GM23338 (cell line): Measurements from ENCODE around the gene AXL. TPM values are rescaled to one million over a fixed set of nuclear protein-coding genes. Genes with fewer than 3 reads are reported as not detected.
A peak's percentile ranks its signal among the peaks of the same experiment; 100 is the strongest.

Experiments
- ATAC-seq: fragments of 200-7000 bp; cut with Tn5 transposase; 3 replicates; pipeline ENCODE4 v1.9.1; 2020
- DNase-seq: peaks from one replicate; pipeline ENCODE4 v3.0.0-alpha.2; 2015; ENCODE audit warnings: low spot score
- H2AFZ ChIP-seq: fragments of 200-600 bp; sonication (generic); 2 replicates; pipeline ENCODE4 v1.8.0; 2016; ENCODE audit warnings: antibody characterized with exemption, mild to moderate bottlenecking, moderate library complexity
- H3F3A ChIP-seq: fragments of 200-600 bp; sonication (generic); replicated peaks from 2 replicates; pipeline ENCODE4 v1.8.0; 2017; ENCODE audit warnings: antibody characterized with exemption, mixed run types, low read depth
- H3K27ac ChIP-seq: fragments of 200-600 bp; sonication (generic); 2 replicates; pipeline ENCODE4 v1.6.1; 2016; ENCODE audit warnings: low read depth
- H3K27me3 ChIP-seq: fragments of 200-600 bp; sonication (generic); 2 replicates; pipeline ENCODE4 v1.8.0; 2016; ENCODE audit warnings: mild to moderate bottlenecking, mixed run types, moderate library complexity; ENCODE audit not compliant: insufficient read depth
- H3K36me3 ChIP-seq: fragments of 200-600 bp; sonication (generic); 2 replicates; pipeline ENCODE4 v1.8.0; 2016; ENCODE audit warnings: mild to moderate bottlenecking; ENCODE audit not compliant: insufficient read depth
- H3K4me1 ChIP-seq: fragments of 200-600 bp; sonication (generic); 2 replicates; pipeline ENCODE4 v1.8.0; 2016; ENCODE audit warnings: mild to moderate bottlenecking, moderate library complexity; ENCODE audit not compliant: insufficient read depth
- H3K4me2 ChIP-seq: fragments of 200-600 bp; sonication (generic); 2 replicates; pipeline ENCODE4 v1.7.1; 2017; ENCODE audit warnings: mixed run types
- H3K4me3 ChIP-seq: fragments of 200-600 bp; sonication (generic); 2 replicates; pipeline ENCODE4 v1.6.1; 2016; ENCODE audit warnings: mixed run types
- H3K79me2 ChIP-seq: fragments of 200-600 bp; sonication (generic); replicated peaks from 2 replicates; pipeline ENCODE4 v1.8.0; 2017; ENCODE audit warnings: mild to moderate bottlenecking; ENCODE audit not compliant: insufficient read depth
- H3K9me2 ChIP-seq: fragments of 200-600 bp; sonication (generic); 2 replicates; pipeline ENCODE4 v1.8.0; 2017; ENCODE audit not compliant: insufficient read depth
- H4K20me1 ChIP-seq: fragments of 200-600 bp; sonication (generic); replicated peaks from 2 replicates; pipeline ENCODE4 v1.8.0; 2017; ENCODE audit warnings: mild to moderate bottlenecking; ENCODE audit not compliant: insufficient read depth
- H3K27ac Mint-ChIP-seq: 2 replicates; pipeline ENCODE4 v1.8.0; 2020; ENCODE audit warnings: inconsistent platforms, mild to moderate bottlenecking, moderate library complexity, mixed read lengths
- H3K27me3 Mint-ChIP-seq: 3 replicates; pipeline ENCODE4 v1.8.0; 2022; ENCODE audit warnings: low read depth, mild to moderate bottlenecking, moderate library complexity, mixed read lengths, inconsistent platforms; ENCODE audit not compliant: insufficient read depth, poor library complexity
- H3K36me3 Mint-ChIP-seq: 3 replicates; pipeline ENCODE4 v1.8.0; 2021; ENCODE audit warnings: low read depth, mild to moderate bottlenecking, inconsistent platforms, moderate library complexity, mixed read lengths
- H3K4me1 Mint-ChIP-seq: 3 replicates; pipeline ENCODE4 v1.8.0; 2020; ENCODE audit warnings: mild to moderate bottlenecking, inconsistent platforms, mixed read lengths
- H3K4me3 Mint-ChIP-seq: 3 replicates; pipeline ENCODE4 v1.8.0; 2021; ENCODE audit warnings: moderate library complexity, mild to moderate bottlenecking, inconsistent platforms, mixed read lengths
- H3K9me3 Mint-ChIP-seq: 3 replicates; pipeline ENCODE4 v1.8.0; 2020; ENCODE audit warnings: moderate library complexity, mild to moderate bottlenecking, inconsistent platforms, mixed read lengths
- EZH2 ChIP-seq: fragments of 200-600 bp; sonication (generic); IDR thresholded peaks from one replicate; pipeline ENCODE4 v1.8.0; 2017; ENCODE audit warnings: antibody characterized with exemption, mild to moderate bottlenecking, low read depth; ENCODE audit not compliant: unreplicated experiment
- EZH2phosphoT487 ChIP-seq: fragments of 200-600 bp; sonication (generic); IDR thresholded peaks from one replicate; pipeline ENCODE4 v1.8.1; 2018; ENCODE audit warnings: antibody characterized with exemption; ENCODE audit not compliant: unreplicated experiment
- NANOG ChIP-seq: IDR thresholded peaks from 2 replicates; pipeline ENCODE4 v1.6.1; 2016; ENCODE audit warnings: antibody characterized with exemption, borderline replicate concordance
- POLR2AphosphoS5 ChIP-seq: IDR thresholded peaks from 2 replicates; pipeline ENCODE4 v1.6.1; 2016; ENCODE audit warnings: antibody characterized with exemption, low read depth
- ZNF331 ChIP-seq: fragments of 250-450 bp; sonication (Bioruptor Pico); IDR thresholded peaks from 2 replicates; pipeline ENCODE4 v1.5.0; 2020; ENCODE audit warnings: low read depth, mild to moderate bottlenecking, moderate library complexity
- ZNF462 ChIP-seq: fragments of 250-450 bp; sonication (Bioruptor Pico); IDR thresholded peaks from 2 replicates; pipeline ENCODE4 v1.5.0; 2020; ENCODE audit warnings: mild to moderate bottlenecking, moderate library complexity
- polyA plus RNA-seq: library from polyadenylated mRNA; unstranded; fragments of >200 nt; fragmentation: Nextera tagmentation; extraction: Ambion mirVana; gene quantifications from 2 replicates; pipeline ENCODE4 v1.2.1, GENCODE V29; 2016
- total RNA-seq: library from RNA; depleted of rRNA; stranded (reverse); fragments of >200 nt; shearing (Covaris generic); gene quantifications from 2 replicates; pipeline ENCODE4 v1.2.3, GENCODE V29; 2014
- TF ChIP-seq, protein P1 (sequence below): IDR thresholded peaks from one replicate; pipeline ENCODE4 v1.6.1; 2018; ENCODE audit warnings: antibody characterized with exemption; ENCODE audit not compliant: unreplicated experiment

The AXL gene
- total and polyA plus RNA-seq, 2 experiments from 2014 or later, result 9.0 to 28.4 TPM

DNA sequence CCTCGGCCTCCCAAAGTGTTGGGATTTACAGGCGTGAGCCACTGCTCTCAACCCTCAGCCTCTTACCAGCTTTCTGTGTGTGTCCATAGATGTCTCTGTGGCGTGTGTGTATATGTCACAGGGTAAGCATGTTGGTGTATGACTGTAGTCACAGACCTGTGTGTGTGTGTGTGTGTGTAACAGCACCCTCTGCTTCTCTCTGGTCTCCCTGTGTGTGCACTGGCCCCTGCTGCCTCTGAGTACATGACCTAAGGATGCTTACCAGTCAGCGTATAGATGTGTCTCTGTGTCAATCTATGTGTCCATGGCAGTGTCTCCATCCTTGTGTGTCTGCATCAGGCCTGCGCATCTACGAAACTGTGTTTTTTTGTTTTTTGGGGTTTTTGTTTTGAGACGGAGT lies 5.6 kb downstream of the AXL start:
- DNase-seq (no peak), ATAC-seq (no peak)
- Histone ChIP-seq H3F3A (peaks cover 22% of the 10 kb centered on the region), H4K20me1 (no peaks in the 10 kb centered on the region), H3K79me2 (peaks cover 13% of the 10 kb centered on the region; the same call in 1 of the 2 replicates), H3K36me3 (no peaks in the 10 kb centered on the region), H2AFZ (no peak overlapping the region), H3K27ac (peak overlapping the region; percentile 80), H3K27me3 (no peaks in the 10 kb centered on the region), H3K9me2 (no peaks in the 10 kb centered on the region), H3K4me1 (peaks cover 33% of the 10 kb centered on the region), H3K4me2 (peak overlapping the region; percentile 86; the same call in 1 of the 2 replicates), H3K4me3 (no peak overlapping the region)
- TF ChIP-seq EZH2, result no peak
- no peak for TF ChIP-seq ZNF331 (CRISPR knock-in tag)
- TF ChIP-seq, protein P1, sequence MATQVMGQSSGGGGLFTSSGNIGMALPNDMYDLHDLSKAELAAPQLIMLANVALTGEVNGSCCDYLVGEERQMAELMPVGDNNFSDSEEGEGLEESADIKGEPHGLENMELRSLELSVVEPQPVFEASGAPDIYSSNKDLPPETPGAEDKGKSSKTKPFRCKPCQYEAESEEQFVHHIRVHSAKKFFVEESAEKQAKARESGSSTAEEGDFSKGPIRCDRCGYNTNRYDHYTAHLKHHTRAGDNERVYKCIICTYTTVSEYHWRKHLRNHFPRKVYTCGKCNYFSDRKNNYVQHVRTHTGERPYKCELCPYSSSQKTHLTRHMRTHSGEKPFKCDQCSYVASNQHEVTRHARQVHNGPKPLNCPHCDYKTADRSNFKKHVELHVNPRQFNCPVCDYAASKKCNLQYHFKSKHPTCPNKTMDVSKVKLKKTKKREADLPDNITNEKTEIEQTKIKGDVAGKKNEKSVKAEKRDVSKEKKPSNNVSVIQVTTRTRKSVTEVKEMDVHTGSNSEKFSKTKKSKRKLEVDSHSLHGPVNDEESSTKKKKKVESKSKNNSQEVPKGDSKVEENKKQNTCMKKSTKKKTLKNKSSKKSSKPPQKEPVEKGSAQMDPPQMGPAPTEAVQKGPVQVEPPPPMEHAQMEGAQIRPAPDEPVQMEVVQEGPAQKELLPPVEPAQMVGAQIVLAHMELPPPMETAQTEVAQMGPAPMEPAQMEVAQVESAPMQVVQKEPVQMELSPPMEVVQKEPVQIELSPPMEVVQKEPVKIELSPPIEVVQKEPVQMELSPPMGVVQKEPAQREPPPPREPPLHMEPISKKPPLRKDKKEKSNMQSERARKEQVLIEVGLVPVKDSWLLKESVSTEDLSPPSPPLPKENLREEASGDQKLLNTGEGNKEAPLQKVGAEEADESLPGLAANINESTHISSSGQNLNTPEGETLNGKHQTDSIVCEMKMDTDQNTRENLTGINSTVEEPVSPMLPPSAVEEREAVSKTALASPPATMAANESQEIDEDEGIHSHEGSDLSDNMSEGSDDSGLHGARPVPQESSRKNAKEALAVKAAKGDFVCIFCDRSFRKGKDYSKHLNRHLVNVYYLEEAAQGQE, result no peak
- TF ChIP-seq EZH2phosphoT487, result no peak
- no peak for TF ChIP-seq ZNF462
- TF ChIP-seq NANOG, result no peak
- no peak for TF ChIP-seq POLR2AphosphoS5
- Mint-ChIP-seq H3K27ac (peak overlapping the region; percentile 81), H3K36me3 (peaks cover 19% of the 10 kb centered on the region), H3K27me3 (peaks cover 8% of the 10 kb centered on the region), H3K4me1 (peaks cover 47% of the 10 kb centered on the region), H3K4me3 (no peak overlapping the region), H3K9me3 (no peaks in the 10 kb centered on the region; the same call in 2 of the 3 replicates)
